Endothelial cell of umbilical vein (primary cell): ENCODE data around the gene FRY.

ENCODE experiments used
- EZH2 ChIP-seq: IDR thresholded peaks from 2 replicates; pipeline ENCODE4 v1.6.1; 2012; ENCODE audit warnings: borderline replicate concordance, low read depth, mild to moderate bottlenecking, moderate library complexity, low read length, inconsistent platforms; ENCODE audit not compliant: severe bottlenecking
- FOS ChIP-seq: IDR thresholded peaks from 2 replicates; pipeline ENCODE4 v1.6.1; 2011; ENCODE audit warnings: mild to moderate bottlenecking, low read length, moderate library complexity, borderline replicate concordance; ENCODE audit not compliant: insufficient read depth
- JUN ChIP-seq: IDR thresholded peaks from 2 replicates; pipeline ENCODE4 v1.6.1; 2011; ENCODE audit warnings: borderline replicate concordance, low read depth; ENCODE audit not compliant: insufficient read length, insufficient read depth
- MYC ChIP-seq: IDR thresholded peaks from one replicate; pipeline ENCODE4 v1.6.1; 2011; ENCODE audit warnings: mild to moderate bottlenecking, low read depth, low read length
- POLR2A ChIP-seq: IDR thresholded peaks from 2 replicates; pipeline ENCODE4 v1.6.1; 2012; ENCODE audit warnings: low read depth, mild to moderate bottlenecking, control low read depth, low read length
- POLR2AphosphoS5 ChIP-seq: IDR thresholded peaks from 2 replicates; pipeline ENCODE4 v1.6.1; 2012; ENCODE audit warnings: low read depth, mild to moderate bottlenecking, control low read depth, low read length, moderate library complexity; ENCODE audit not compliant: insufficient read depth
- TF ChIP-seq, protein P1 (sequence below), 2 donors: IDR thresholded peaks; 1 replicate in 1 of 2; 2 replicates in 1 of 2; pipeline ENCODE4 v1.5.1; 2011; ENCODE audit warnings: low read length in 2 of 2, mild to moderate bottlenecking in 2 of 2, moderate library complexity in 2 of 2, control low read depth in 1 of 2, inconsistent platforms in 1 of 2, low read depth in 1 of 2; ENCODE audit not compliant: insufficient read depth in 1 of 2; ENCODE audit errors: extremely low read depth in 1 of 2
- TF ChIP-seq, protein P2 (sequence below): IDR thresholded peaks from 2 replicates; pipeline ENCODE4 v1.6.1; 2011; ENCODE audit not compliant: insufficient read depth, insufficient read length

DNA sequence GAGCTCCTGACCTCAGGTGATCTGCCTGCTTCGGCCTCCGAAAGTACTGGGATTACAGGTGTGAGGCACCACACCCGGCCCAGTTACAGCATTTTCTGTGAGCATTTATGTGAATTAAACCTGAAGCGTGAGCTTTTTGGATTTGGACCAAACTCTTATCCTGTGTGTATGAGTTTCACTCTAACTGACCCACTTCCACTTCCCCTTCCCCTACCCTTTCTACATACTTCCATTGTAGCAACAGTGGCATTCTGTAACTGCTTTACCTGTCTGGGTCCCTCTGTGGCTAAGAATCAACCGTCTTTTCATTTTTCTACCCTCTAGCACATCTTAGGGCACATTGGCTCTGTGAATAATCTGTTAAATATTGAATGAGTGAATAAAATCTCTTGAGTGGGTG lies 16.2 kb downstream of the FRY start:
- TF ChIP-seq, protein P1, sequence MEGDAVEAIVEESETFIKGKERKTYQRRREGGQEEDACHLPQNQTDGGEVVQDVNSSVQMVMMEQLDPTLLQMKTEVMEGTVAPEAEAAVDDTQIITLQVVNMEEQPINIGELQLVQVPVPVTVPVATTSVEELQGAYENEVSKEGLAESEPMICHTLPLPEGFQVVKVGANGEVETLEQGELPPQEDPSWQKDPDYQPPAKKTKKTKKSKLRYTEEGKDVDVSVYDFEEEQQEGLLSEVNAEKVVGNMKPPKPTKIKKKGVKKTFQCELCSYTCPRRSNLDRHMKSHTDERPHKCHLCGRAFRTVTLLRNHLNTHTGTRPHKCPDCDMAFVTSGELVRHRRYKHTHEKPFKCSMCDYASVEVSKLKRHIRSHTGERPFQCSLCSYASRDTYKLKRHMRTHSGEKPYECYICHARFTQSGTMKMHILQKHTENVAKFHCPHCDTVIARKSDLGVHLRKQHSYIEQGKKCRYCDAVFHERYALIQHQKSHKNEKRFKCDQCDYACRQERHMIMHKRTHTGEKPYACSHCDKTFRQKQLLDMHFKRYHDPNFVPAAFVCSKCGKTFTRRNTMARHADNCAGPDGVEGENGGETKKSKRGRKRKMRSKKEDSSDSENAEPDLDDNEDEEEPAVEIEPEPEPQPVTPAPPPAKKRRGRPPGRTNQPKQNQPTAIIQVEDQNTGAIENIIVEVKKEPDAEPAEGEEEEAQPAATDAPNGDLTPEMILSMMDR (IDR thresholded peaks at IDR 0.05; ENCODE audit: extremely low read depth in 1 of 2, insufficient read depth in 1 of 2, low read depth in 1 of 2, low read length in 2 of 2), result no peak
- TF ChIP-seq POLR2AphosphoS5 (no peak), POLR2A (no peak), JUN (no peak), EZH2 (no peak), MYC (no peak), FOS (no peak)
- TF ChIP-seq, protein P2, sequence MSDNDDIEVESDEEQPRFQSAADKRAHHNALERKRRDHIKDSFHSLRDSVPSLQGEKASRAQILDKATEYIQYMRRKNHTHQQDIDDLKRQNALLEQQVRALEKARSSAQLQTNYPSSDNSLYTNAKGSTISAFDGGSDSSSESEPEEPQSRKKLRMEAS, result no peak
